Right lobe of liver (tissue), 4 donors: ENCODE measurements around the gene LRP2.

Experiments
- CTCF ChIP-seq, 4 donors: fragments of 200-600 bp in 3 of 4; fragments of 450-650 bp in 1 of 4; IDR thresholded peaks; one replicate each; pipeline versions ENCODE4 v1.5.1 to v1.8.0; 2016 to 2022; ENCODE audit warnings: antibody characterized with exemption in 4 of 4, mild to moderate bottlenecking in 2 of 4
- POLR2A ChIP-seq: fragments of 450-650 bp; IDR thresholded peaks from one replicate; pipeline ENCODE4 v1.6.1; 2017; ENCODE audit warnings: antibody characterized with exemption, mild to moderate bottlenecking
- donor health status: DM: no; HTN: no; CAD: no.
- donor health status: DM: no; HTN: no; CAD: no.
- donor health status: DM: no; HTN: yes; CAD: no.

GRCh38 chr2:169136885-169137534 is 225.3 kb downstream of the LRP2 start:
- TF ChIP-seq POLR2A (no peak), CTCF (IDR thresholded peaks at IDR 0.05) (no peak)
